Measurements from ENCODE around the gene CCDC28B.
A peak's percentile ranks its signal among the peaks of the same experiment; 100 is the strongest.

CCDC28B gene

GRCh38 chr1:32239790-32240139 lies 39.4 kb downstream of the CCDC28B start:
- Histone ChIP-seq H3K4me3 (ENCODE audit: low read depth in 1 of 2, low read length in 1 of 2) (no peak overlapping the region), H3K36me3 (no peaks in the 10 kb centered on the region), H3K9me3 (no peaks in the 10 kb centered on the region), H3K4me1 (ENCODE audit: control insufficient read depth in 1 of 2, insufficient read depth in 1 of 2, low read depth in 1 of 2, low read length in 1 of 2) (peaks cover 21 to 22% of the 10 kb centered on the region in 2 experiments), H3K27ac (no peak overlapping the region), H3K27me3 (peaks cover 50% of the 10 kb centered on the region)
- TF ChIP-seq CTCF (IDR thresholded peaks at IDR 0.05), result no peak

GRCh38 chr1:32240140-32240951 lies 40.0 kb downstream of the CCDC28B start:
- no peak for TF ChIP-seq CTCF (IDR thresholded peaks at IDR 0.05)

GRCh38 chr1:32241001-32241763 lies 40.8 kb downstream of the CCDC28B start:
- no peak for TF ChIP-seq CTCF (IDR thresholded peaks at IDR 0.05)
- no peak overlapping the region for H3K27ac ChIP-seq

More at GRCh38 chr1:32240140-32240951, 40.0 kb downstream of the CCDC28B start:
- H3K27ac ChIP-seq, result no peak overlapping the region
- H3K4me3 ChIP-seq (ENCODE audit: low read depth in 1 of 2, low read length in 1 of 2), result peak overlapping the region; percentile 28 to 31
- H3K4me1 ChIP-seq (ENCODE audit: control insufficient read depth in 1 of 2, insufficient read depth in 1 of 2, low read depth in 1 of 2, low read length in 1 of 2), result peaks cover 21 to 22% of the 10 kb centered on the region in 2 experiments
- H3K36me3 ChIP-seq, result no peaks in the 10 kb centered on the region
- H3K9me3 ChIP-seq, result no peaks in the 10 kb centered on the region
- peaks cover 50% of the 10 kb centered on the region for H3K27me3 ChIP-seq

GRCh38 chr1:32242341-32242851 lies 42.0 kb downstream of the CCDC28B start:
- Histone ChIP-seq H3K4me3 (ENCODE audit: low read depth in 1 of 2, low read length in 1 of 2) (no peak overlapping the region), H3K36me3 (no peaks in the 10 kb centered on the region), H3K4me1 (ENCODE audit: control insufficient read depth in 1 of 2, insufficient read depth in 1 of 2, low read depth in 1 of 2, low read length in 1 of 2) (peaks cover 21 to 22% of the 10 kb centered on the region in 2 experiments), H3K9me3 (no peaks in the 10 kb centered on the region), H3K27ac (no peak overlapping the region), H3K27me3 (peaks cover 50% of the 10 kb centered on the region)
- no peak for TF ChIP-seq CTCF (IDR thresholded peaks at IDR 0.05)

More at GRCh38 chr1:32241001-32241763, 40.8 kb downstream of the CCDC28B start:
- H3K4me3 ChIP-seq (ENCODE audit: low read depth in 1 of 2, low read length in 1 of 2), result peak overlapping the region; percentile 28 to 31
- no peaks in the 10 kb centered on the region for H3K36me3 ChIP-seq
- no peaks in the 10 kb centered on the region for H3K9me3 ChIP-seq
- H3K27me3 ChIP-seq, result peaks cover 50% of the 10 kb centered on the region
- H3K4me1 ChIP-seq (ENCODE audit: control insufficient read depth in 1 of 2, insufficient read depth in 1 of 2, low read depth in 1 of 2, low read length in 1 of 2), result peaks cover 21 to 22% of the 10 kb centered on the region in 2 experiments

GRCh38 chr1:32246888-32247273 lies 46.5 kb downstream of the CCDC28B start, which contains the start of gene FAM167B:
Gene FAM167B, plus strand, starts transcription at chr1:32247222. Its CDS starts 200 bp downstream, at chr1:32247422.
- Histone ChIP-seq H3K4me1 (ENCODE audit: control insufficient read depth in 1 of 2, insufficient read depth in 1 of 2, low read depth in 1 of 2, low read length in 1 of 2) (peaks cover 16 to 19% of the 10 kb centered on the region in 2 experiments), H3K27ac (no peak within 1 kb of the TSS), H3K27me3 (peaks cover 35% of the 10 kb centered on the region)

More at GRCh38 chr1:32246888-32247273, 46.5 kb downstream of the CCDC28B start, which contains the start of gene FAM167B:
- Histone ChIP-seq H3K36me3 (no peaks in the 10 kb centered on the region), H3K4me3 (ENCODE audit: low read depth in 1 of 2, low read length in 1 of 2) (no peak within 1 kb of the TSS), H3K9me3 (no peaks in the 10 kb centered on the region)
- no peak for TF ChIP-seq CTCF (IDR thresholded peaks at IDR 0.05)

Measured in neutrophil (primary cell).